ENCODE measurements around the gene BOC.

GRCh38 chr3:113227146-113227545 is 15.8 kb downstream of the BOC start:
- TF ChIP-seq, protein P1, sequence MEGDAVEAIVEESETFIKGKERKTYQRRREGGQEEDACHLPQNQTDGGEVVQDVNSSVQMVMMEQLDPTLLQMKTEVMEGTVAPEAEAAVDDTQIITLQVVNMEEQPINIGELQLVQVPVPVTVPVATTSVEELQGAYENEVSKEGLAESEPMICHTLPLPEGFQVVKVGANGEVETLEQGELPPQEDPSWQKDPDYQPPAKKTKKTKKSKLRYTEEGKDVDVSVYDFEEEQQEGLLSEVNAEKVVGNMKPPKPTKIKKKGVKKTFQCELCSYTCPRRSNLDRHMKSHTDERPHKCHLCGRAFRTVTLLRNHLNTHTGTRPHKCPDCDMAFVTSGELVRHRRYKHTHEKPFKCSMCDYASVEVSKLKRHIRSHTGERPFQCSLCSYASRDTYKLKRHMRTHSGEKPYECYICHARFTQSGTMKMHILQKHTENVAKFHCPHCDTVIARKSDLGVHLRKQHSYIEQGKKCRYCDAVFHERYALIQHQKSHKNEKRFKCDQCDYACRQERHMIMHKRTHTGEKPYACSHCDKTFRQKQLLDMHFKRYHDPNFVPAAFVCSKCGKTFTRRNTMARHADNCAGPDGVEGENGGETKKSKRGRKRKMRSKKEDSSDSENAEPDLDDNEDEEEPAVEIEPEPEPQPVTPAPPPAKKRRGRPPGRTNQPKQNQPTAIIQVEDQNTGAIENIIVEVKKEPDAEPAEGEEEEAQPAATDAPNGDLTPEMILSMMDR (conservative IDR thresholded peaks at IDR 0.05) = no peak
- TF ChIP-seq ZFX (IDR thresholded peaks at IDR 0.05) = no peak
